NCI-H526 (cell line): ENCODE data around the gene OR5A2.
"Not testable (repeated sequence)": the region's sequence is repeated elsewhere in the genome, so short reads cannot be mapped to it uniquely, and the experiment has no call there.

Experiments used
- DNase-seq, 2 experiments: peaks; one replicate each; lab custom pipeline; 2025; lab: John Stamatoyannopoulos, UW

OR5A2 gene

DNA sequence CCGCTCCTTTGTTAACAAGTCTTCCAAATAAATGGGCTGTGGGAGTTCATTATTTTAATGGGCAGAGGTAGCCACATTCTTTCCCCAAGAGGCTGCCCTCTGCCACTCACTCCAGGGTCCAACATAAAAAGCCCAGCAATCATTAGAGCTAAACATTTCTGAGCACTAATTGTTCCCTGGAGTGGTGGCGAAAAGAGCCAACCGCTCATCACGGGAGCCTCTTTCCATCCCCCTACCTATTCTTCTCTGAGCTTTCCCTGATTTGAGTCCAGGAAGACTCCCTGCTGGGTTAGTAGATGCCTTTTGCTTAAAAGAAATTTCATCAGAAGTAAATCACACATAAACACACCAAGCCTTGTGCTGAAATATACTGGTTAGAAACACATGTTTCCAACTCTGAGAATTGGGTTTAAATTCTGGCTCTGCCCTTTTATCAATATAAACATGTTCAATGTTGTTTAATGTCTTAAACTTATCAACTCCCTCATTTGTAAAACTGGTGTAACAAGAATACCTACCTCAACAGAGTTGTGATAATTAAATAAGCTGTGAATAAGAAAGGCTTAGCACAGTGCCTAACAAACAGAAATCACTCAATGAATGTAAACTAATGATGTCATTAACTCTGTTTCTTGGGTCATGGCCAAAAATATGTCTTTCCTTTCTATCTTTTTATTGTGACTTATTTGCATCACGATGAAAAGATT, at the start of gene OR5A2:
TSS of gene OR5A2 (minus strand) at position 53 of the 707 bp plus-strand sequence. CDS start 3,460 bp downstream, outside the sequence.
- DNase-seq = no peak

DNA sequence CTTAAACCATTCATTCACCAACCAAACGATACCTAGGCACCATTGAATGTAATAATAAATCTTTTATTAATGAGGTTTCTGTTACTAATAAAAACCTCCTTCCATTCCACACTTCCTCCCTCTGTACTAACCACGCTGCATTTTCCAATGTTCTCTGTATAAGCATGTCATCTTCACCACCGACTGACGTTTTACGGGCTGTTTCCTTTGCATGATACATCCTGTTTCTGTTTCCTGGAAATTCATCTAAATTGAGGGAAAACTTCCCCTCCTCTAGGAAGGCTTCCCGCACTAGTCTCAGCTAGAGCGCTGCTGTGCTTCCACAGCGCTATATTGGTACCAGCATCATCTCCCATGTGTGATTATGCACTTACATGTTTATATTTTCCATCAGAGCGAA, 49.0 kb upstream of the OR5A2 start:
- no peak for DNase-seq

GRCh38 chr11:59473015-59473414, 46.8 kb upstream of the OR5A2 start, which contains the start of gene OR4D10:
Gene OR4D10, plus strand, starts transcription at chr11:59473315. Its CDS starts 4,115 bp downstream, at chr11:59477430.
- DNase-seq = no peak

- DNase-seq = no peak
Observed at GRCh38 chr11:59463190-59463641, 37.0 kb upstream of the OR5A2 start.

DNA sequence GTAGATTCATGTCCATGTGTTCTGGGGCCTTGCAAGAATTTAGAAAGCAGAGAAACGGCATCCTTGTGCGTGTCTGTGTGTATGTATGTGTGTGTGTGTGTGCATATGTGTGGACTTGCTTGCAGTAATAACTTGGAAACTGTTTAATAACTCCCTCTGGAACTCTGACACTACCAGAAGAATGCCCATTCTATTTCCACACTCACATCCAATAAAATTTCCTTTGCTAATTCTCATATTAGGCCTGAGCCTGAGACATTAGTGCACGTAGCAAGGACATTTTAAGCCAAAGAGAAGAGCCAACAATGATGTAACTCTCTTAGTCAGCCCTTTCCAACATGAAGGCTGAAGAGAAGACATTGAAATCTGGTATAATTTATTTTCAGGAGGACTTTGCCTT, 33.7 kb upstream of the OR5A2 start:
- DNase-seq = no peak

DNA sequence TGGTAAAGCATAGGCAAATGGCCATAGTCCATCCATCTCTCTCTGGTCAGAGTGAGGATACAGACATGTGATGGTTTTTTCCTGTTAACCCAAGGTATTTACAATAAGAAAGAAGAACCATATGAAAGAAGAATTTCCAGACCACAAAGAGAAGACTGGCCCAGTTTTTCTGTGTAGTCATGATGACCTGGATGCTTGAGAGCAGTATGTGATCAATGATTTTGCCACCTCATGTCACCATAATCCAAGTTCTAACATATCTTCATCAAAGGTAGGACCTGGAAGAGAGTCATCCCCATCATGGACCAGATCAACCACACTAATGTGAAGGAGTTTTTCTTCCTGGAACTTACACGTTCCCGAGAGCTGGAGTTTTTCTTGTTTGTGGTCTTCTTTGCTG, 30.4 kb upstream of the OR5A2 start, which contains the start of gene OR4D6:
TSS of gene OR4D6 (plus strand) at position 301 of the 400 bp plus-strand sequence. CDS start at position 301, 0 bp downstream.
- DNase-seq = no peak

GRCh38 chr11:59448484-59448883, 22.3 kb upstream of the OR5A2 start:
- DNase-seq = no peak

DNA sequence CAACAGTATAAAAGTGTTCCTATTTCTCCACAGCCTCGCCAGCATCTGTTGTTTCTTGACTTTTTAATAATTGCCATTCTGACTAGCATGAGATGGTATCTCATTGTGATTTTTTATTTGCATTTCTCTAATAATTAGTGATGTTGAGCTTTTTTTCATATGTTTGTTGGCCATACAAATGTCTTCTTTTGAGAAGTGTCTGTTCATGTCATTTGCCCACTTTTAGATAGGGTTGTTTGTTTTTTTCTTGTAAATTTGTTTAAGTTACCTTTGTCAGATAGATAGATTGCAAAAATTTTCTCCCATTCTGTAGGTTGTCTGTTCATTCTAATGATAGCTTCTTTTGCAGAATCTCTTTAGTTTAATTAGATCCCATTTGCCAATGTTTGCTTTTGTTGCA, 19.4 kb upstream of the OR5A2 start:
- DNase-seq = not testable (repeated sequence)

- no peak for DNase-seq
Observed at GRCh38 chr11:59437770-59438169, 11.6 kb upstream of the OR5A2 start.

DNA sequence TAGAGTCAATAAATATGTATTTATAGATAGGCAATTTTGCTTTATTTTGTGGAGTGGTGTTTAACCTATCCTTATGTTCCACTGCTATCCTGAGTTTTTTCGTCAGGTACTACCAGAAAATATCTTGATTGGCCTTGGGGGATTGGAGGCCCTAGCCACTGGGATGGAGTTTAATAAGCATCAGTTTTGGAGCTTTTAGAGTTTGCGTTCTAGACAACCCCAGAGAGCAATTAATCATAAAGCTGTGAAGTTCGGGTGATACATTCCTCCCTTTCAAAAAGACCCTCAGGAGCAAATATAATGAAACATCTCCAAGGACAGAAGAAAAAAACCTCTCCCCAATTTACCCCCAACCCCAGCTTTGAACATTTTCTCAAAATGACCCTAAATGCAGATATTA, 10.0 kb upstream of the OR5A2 start, which contains the start of gene OR5A1:
TSS of gene OR5A1 (plus strand) at position 301 of the 400 bp plus-strand sequence. CDS start 6,700 bp downstream, outside the sequence.
- DNase-seq = no peak

DNA sequence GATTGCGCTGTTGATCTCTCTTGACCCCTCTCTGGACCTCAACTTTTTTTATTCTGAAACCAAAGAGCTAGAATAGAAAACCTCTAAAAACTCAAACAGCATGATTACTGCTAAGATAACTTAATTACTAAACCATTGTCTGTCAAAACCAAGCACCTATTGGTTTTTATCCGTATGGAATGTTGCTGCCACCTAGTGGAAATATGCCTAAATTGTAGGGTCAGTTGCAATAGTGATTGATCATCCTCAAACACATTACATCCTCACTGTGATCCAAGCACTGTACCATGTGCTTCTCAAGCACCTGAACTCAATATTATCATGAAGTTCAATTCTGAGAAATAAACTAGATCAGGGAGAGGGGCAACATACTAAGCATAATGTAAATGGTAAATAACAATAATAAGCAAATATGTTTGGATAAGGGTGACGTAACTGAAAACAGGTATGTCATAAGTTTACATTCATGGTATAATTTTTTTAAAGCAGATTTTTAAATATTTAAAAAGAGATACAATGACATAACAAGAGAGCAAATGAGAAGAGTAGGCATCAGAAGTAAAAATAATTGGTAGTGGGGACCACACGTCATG, 3.8 kb upstream of the OR5A2 start:
- peak; percentile 10 to 70 for DNase-seq

DNA sequence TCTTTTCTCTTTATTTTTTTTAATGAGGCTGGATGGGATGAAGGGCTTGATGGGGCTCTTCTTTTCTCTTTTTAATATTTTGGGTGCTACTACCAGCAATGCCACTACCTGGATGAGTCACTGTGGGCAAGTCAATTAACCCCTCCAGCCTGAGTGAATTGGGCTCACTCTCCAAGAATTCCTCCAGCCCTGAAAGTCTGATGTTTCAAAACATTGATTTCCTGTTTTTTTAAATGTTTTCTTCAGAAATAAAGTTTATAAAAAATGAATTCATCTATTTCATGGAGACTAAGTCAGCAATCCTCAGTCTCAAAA, 812 bp upstream of the OR5A2 start:
- no peak for DNase-seq

GRCh38 chr11:59425131-59425530, 1.1 kb downstream of the OR5A2 start:
- DNase-seq = no peak

GRCh38 chr11:59423835-59424234, 2.4 kb downstream of the OR5A2 start:
- no peak for DNase-seq

DNA sequence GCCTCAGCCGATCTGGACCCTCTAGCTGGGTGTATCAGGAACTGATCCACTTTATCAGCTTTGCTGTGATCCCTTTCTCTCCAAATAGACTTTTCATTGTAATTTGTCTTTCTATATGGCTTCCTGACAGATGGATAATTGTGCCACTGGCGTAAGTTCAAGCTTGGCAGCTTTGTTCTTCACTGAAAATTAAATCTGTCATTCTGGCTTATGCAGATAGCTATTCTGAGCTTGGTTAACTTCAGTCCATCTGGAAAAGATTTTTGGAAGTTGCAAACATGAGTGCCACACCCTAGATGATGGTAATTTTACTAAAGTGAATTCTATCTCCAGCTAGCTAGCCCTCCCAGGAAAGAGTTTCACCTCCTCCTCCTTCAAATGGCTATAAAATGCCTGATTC, 8.1 kb downstream of the OR5A2 start:
- no peak for DNase-seq

GRCh38 chr11:59417023-59417422, 9.2 kb downstream of the OR5A2 start:
- DNase-seq = no peak

DNA sequence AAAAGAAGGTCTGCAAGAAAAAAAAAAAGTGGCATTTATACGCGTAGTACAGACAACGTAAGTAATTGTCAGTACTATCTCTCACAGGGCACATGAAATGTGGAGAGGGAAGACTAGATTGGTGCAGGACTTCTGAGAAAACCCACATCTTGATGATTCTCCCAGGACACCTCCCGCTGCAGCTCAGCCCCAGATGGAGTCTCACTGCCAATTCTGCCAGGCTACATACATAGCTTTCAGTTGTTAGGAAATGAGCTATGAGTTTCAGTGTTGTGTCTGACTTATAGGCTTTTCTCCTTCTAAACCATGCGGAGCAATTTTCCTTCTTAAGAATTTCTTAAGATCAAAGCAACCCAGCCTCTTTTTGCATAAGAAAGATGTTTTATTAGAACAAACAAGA, 9.6 kb downstream of the OR5A2 start:
- no peak for DNase-seq

DNA sequence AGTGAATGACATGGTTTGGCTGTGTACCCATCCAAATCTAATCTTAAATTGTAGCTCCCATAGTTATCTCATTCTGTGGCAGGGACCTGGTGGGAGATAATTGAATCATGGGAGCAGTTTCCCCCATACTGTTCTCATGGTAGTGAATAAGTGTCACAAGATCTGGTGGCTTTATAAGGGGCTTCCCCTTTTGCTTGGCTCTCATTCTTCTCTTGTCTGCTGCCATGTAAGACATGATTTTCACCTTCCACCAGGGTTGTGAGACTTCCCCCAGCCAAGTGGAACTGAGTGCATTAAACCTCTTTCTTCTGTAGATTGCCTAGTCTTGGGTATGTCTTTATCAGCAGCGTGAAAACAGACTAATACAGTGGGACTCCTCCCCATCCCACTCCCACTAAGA, 11.1 kb downstream of the OR5A2 start:
- no peak for DNase-seq

DNA sequence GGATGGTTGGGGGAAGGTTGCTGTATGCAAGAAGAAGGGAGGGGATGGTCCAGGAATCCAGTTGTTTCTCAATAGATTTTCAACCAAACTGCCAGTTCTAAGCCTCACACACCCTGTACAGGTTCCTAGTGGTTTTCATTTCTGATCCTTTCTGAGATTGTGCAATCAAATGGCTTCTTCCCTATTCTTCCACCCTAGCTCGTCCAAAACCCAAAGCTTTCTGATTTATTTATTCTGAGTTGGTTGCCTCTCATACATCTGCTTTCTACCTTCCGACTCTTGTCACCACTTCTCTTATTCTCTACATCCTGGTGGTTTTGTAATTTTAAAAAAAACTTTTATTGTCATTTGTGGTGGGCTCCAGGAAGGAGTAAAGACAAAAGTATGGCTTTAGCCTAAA, 12.6 kb downstream of the OR5A2 start:
- no peak for DNase-seq

DNA sequence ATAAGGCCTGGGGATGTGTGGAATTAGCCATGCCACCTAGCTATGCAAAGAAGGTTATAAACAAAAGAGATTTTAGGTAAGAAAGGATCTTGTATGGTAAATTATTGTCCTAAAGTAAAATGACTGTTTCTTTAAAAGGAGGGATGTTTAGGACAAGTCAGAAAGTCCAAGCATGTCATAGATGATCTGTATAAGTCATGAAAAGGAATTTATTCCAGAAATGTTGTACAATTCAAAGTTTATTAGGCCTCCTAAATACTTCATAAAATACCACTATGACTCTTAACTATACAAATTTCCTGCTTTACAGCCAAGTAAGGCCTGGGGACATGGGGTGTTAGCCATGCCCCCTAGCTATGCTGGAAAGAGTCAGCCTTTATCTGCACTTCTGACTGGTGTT, 22.7 kb downstream of the OR5A2 start:
- DNase-seq = no peak

GRCh38 chr11:59401262-59401552, 25.0 kb downstream of the OR5A2 start:
- no peak for DNase-seq

- DNase-seq = no peak
Observed at GRCh38 chr11:59400461-59401261, 25.6 kb downstream of the OR5A2 start.

DNA sequence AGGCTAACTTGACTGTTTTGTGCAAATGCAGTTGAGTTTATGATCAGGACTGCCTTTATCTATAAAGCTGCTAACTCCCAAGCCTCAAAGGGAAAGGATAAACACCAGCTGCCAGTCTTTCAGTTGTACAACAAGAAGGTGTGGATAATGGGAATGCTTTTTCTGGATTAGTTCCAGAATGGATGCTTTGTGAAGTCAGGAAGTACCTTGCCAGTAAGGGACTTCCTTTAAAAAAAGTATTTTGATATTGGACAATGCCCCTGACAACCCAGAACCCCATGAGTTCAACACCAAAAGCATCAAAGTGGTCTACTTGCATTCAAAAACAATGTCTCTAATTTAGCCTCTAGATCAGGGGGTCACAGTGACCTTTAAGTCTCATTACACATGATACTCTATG, 32.0 kb downstream of the OR5A2 start:
- DNase-seq = no peak
